ENCODE data around the gene PREX1.

GRCh38 chr20:48684501-48685041, 143.2 kb downstream of the PREX1 start:
- TF ChIP-seq CTCF (conservative IDR thresholded peaks at IDR 0.05) (no peak), EZH2 (IDR thresholded peaks at IDR 0.05; ENCODE audit: low read depth) (no peak)

All from PC-9 (cell line).